Mesendoderm (in vitro differentiated cells): ENCODE results near the gene NCOA1.
"Not testable (repeated sequence)": the region's sequence is repeated elsewhere in the genome, so short reads cannot be mapped to it uniquely, and the experiment has no call there.

Experiments used
- DNase-seq: peaks from one replicate; pipeline ENCODE4 v3.0.0; 2013
- H2AK5ac ChIP-seq: 2 replicates; pipeline ENCODE4 v1.6.1; 2013; ENCODE audit warnings: low read length, inconsistent platforms
- H2BK120ac ChIP-seq: 2 replicates; pipeline ENCODE4 v1.6.1; 2013; ENCODE audit warnings: low read depth, mild to moderate bottlenecking, low read length, moderate library complexity, mixed read lengths
- H2BK15ac ChIP-seq: replicated peaks from 2 replicates; pipeline ENCODE4 v1.6.1; 2013; ENCODE audit warnings: low read depth, mild to moderate bottlenecking, moderate library complexity
- H2BK5ac ChIP-seq: 2 replicates; pipeline ENCODE4 v1.6.1; 2013; ENCODE audit warnings: low read length, inconsistent platforms
- H3K18ac ChIP-seq: 2 replicates; pipeline ENCODE4 v1.6.1; 2013; ENCODE audit warnings: mild to moderate bottlenecking, low read length, mixed read lengths
- H3K23ac ChIP-seq: one replicate; pipeline ENCODE4 v1.6.1; 2013; ENCODE audit warnings: low read length
- H3K27ac ChIP-seq: 2 replicates; pipeline ENCODE4 v1.5.1; 2013; ENCODE audit warnings: low read depth, mild to moderate bottlenecking, inconsistent platforms, low read length, moderate library complexity
- H3K27me3 ChIP-seq: 2 replicates; pipeline ENCODE4 v1.6.1; 2013; ENCODE audit warnings: low read length, control low read depth, mild to moderate bottlenecking, inconsistent platforms; ENCODE audit not compliant: insufficient read depth, poor library complexity
- H3K36me3 ChIP-seq: 2 replicates; pipeline ENCODE4 v1.6.1; 2013; ENCODE audit warnings: low read length, inconsistent platforms; ENCODE audit not compliant: control insufficient read depth, insufficient read depth
- H3K4ac ChIP-seq: one replicate; pipeline ENCODE4 v1.6.1; 2013; ENCODE audit warnings: low read depth, mild to moderate bottlenecking, low read length, moderate library complexity
- H3K4me1 ChIP-seq: 2 replicates; pipeline ENCODE4 v1.6.1; 2013; ENCODE audit warnings: low read depth, low read length, inconsistent platforms; ENCODE audit not compliant: control insufficient read depth
- H3K4me2 ChIP-seq: 2 replicates; pipeline ENCODE4 v1.6.1; 2013; ENCODE audit warnings: low read length
- H3K4me3 ChIP-seq: 2 replicates; pipeline ENCODE4 v1.5.1; 2013; ENCODE audit warnings: mild to moderate bottlenecking, low read length
- H3K56ac ChIP-seq: one replicate; pipeline ENCODE4 v1.6.1; 2013; ENCODE audit warnings: low read length
- H3K79me1 ChIP-seq: 2 replicates; pipeline ENCODE4 v1.6.1; 2013; ENCODE audit warnings: low read length, inconsistent platforms
- H3K79me2 ChIP-seq: 2 replicates; pipeline ENCODE4 v1.6.1; 2013; ENCODE audit warnings: mild to moderate bottlenecking, low read length; ENCODE audit not compliant: control insufficient read depth, insufficient read depth
- H3K9ac ChIP-seq: 2 replicates; pipeline ENCODE4 v1.6.1; 2013; ENCODE audit warnings: low read length, inconsistent platforms
- H4K5ac ChIP-seq: one replicate; pipeline ENCODE4 v1.6.1; 2013; ENCODE audit warnings: low read length
- H4K8ac ChIP-seq: one replicate; pipeline ENCODE4 v1.6.1; 2013; ENCODE audit warnings: low read depth, mild to moderate bottlenecking, control low read depth, low read length, moderate library complexity
- WGBS: extraction: QIAGEN DNeasy Blood & Tissue Kit; methylation state at CpG from one replicate; pipeline ENCODE4 v1.1.7; 2013; ENCODE audit warnings: low lambda C conversion rate, missing lambda C conversion rate; ENCODE audit not compliant: insufficient coverage; ENCODE audit errors: extremely low coverage; 5-methylcytosine and 5-hydroxymethylcytosine counted together

Gene NCOA1

DNA sequence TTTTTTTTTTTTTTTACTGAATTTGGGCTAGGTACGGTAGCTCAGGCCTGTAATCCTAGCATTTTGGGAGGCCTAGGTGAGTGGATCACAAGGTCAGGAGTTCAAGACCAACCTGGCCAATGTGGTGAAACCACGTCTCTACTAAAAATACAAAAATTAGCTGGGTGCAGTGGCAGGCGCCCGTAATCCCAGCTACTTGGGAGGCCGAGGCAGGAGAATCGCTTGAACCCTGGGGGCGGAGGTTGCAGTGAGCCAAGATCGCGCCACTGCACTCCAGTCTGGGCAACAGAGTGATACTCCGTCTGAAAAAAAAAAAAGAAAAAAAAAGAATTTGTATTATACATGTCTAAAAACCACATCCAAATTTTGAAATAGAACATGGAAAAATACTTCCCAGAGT lies 78.5 kb downstream of the NCOA1 start:
- not testable (repeated sequence) for H3K79me2 ChIP-seq, H3K4me3 ChIP-seq, H3K23ac ChIP-seq, H3K18ac ChIP-seq, DNase-seq, H3K27ac ChIP-seq, H3K36me3 ChIP-seq, H3K4me2 ChIP-seq, H2BK15ac ChIP-seq, H2BK5ac ChIP-seq, H3K4me1 ChIP-seq, H4K8ac ChIP-seq, H3K56ac ChIP-seq, H3K4ac ChIP-seq, H4K5ac ChIP-seq, H2BK120ac ChIP-seq, H3K79me1 ChIP-seq, H3K9ac ChIP-seq, H3K27me3 ChIP-seq, H2AK5ac ChIP-seq
- no CpG with 5 or more reads among the region's 10 CpGs for WGBS

DNA sequence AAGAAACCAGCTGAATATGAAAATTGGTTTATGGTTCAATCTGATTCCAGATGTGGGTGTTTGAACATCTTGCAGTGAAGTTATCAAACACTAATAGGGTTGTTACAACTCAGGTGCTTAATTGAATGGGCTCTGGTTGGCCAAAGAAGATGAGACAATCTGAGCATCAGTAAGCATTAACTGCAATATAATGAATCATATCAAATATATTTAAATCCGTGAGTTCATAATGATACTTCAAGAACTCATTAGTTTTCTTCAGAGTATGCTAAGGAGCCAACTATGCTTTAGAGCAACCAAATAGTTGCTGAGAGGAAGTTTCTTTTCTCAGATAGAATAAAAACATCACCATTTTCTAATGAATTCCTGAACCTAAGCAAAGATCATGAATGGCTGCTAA lies 79.2 kb downstream of the NCOA1 start:
- Histone ChIP-seq H3K4ac (no peak overlapping the region), H2AK5ac (no peak overlapping the region), H3K79me2 (no peaks in the 10 kb centered on the region), H3K79me1 (no peaks in the 10 kb centered on the region), H3K18ac (no peak overlapping the region), H3K4me2 (no peak overlapping the region), H4K5ac (no peak overlapping the region), H3K23ac (no peak overlapping the region), H2BK15ac (no peak overlapping the region), H4K8ac (no peak overlapping the region), H3K36me3 (no peaks in the 10 kb centered on the region), H3K9ac (no peak overlapping the region), H3K4me1 (no peaks in the 10 kb centered on the region), H2BK5ac (no peak overlapping the region), H3K27ac (no peak overlapping the region), H3K4me3 (no peak overlapping the region), H2BK120ac (no peak overlapping the region), H3K27me3 (no peaks in the 10 kb centered on the region), H3K56ac (no peak overlapping the region)
- no CpG with 5 or more reads among the region's 1 CpG for WGBS
- DNase-seq: no peak

DNA sequence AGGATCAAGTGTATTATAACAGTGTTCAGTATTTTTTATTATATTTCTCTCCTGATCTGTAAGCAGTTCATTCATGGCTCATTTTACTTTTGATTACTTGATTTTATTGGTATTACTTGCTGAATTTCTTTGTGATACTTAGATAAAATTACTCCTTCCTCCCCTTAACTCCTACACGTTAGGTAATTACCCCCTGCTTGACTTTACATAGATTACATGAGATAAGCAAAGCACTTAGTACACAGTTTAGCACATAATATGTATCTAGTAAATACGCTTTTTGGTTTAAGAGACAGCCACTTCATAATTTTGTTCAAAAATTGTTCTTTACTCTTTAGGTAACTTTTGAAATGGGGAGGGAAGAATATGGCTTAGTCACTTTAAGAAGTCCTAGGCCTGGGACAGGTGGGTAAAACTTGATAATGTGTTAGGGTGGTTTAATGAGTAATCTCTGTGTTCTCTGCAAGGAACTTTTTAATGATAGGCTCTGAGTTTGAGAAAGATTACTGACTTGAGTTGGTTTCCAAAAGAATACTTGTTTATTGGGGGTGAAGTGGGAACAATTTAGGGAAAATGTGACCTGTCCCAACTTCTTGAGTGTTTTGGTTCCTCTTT lies 80.9 kb downstream of the NCOA1 start:
- H4K8ac ChIP-seq: no peak overlapping the region
- H3K4ac ChIP-seq: no peak overlapping the region
- no peak overlapping the region for H4K5ac ChIP-seq
- H2BK15ac ChIP-seq: no peak overlapping the region
- H3K9ac ChIP-seq: no peak overlapping the region
- H3K4me3 ChIP-seq: no peak overlapping the region
- H3K18ac ChIP-seq: no peak overlapping the region
- no peak overlapping the region for H3K4me2 ChIP-seq
- H3K4me1 ChIP-seq: no peaks in the 10 kb centered on the region
- H3K79me2 ChIP-seq: no peaks in the 10 kb centered on the region
- H3K23ac ChIP-seq: no peak overlapping the region
- H3K56ac ChIP-seq: no peak overlapping the region
- H3K27me3 ChIP-seq: no peaks in the 10 kb centered on the region
- H3K79me1 ChIP-seq: no peaks in the 10 kb centered on the region
- no peak overlapping the region for H3K27ac ChIP-seq
- H3K36me3 ChIP-seq: no peaks in the 10 kb centered on the region
- H2AK5ac ChIP-seq: no peak overlapping the region
- H2BK120ac ChIP-seq: no peak overlapping the region
- no peak overlapping the region for H2BK5ac ChIP-seq
- WGBS: no CpG with 5 or more reads among the region's 2 CpGs
- peak; percentile 28 for DNase-seq

DNA sequence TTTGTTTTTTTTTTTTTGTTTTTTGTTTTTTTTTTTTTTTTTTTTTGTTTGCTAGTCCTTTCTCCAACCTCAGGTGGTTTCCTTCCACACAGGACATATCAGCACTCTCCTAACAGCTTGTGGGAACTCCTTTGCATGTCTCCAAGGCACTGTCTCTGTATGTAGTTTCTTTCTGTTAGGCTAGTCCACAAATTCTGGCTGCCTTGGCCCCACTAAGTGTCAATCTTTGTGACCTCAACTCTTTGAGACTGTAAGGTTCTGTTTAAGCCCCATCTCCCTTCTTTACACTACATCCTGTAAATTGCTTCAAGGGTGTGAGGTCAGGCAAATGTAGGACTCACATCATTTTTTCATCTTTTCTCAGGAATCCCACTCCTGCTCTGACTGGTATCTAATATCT lies 85.1 kb downstream of the NCOA1 start:
- Histone ChIP-seq H2BK120ac (no peak overlapping the region), H2BK5ac (no peak overlapping the region), H3K18ac (no peak overlapping the region), H3K4me3 (no peak overlapping the region), H3K79me1 (no peaks in the 10 kb centered on the region), H4K8ac (no peak overlapping the region), H3K9ac (no peak overlapping the region), H3K4ac (no peak overlapping the region), H2AK5ac (no peak overlapping the region), H3K36me3 (no peaks in the 10 kb centered on the region), H3K56ac (no peak overlapping the region), H3K27me3 (no peaks in the 10 kb centered on the region), H3K79me2 (no peaks in the 10 kb centered on the region), H3K4me2 (no peak overlapping the region), H3K23ac (no peak overlapping the region), H3K27ac (no peak overlapping the region), H2BK15ac (no peak overlapping the region), H4K5ac (no peak overlapping the region), H3K4me1 (peaks cover 6% of the 10 kb centered on the region)
- DNase-seq: no peak

DNA sequence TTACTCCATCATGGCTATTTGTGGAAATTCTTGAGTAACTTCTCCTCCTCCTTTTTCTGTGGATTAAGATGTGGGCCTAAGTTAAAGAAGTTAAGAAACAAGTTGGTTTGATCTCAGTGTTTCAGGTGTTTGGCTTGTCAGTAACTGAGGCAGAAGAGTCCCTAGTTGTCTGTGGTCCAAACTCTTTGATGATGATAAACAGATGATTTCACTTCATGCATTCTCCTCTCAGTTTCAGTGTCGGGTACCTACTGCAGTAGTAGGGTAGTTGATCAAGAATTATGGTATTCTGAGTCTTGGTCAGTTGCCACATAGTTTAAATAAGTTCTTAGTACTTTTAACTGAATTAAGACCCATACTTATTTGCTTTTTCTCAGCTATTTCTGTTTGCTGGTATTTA lies 85.6 kb downstream of the NCOA1 start:
- Histone ChIP-seq H3K79me2 (no peaks in the 10 kb centered on the region), H3K4me1 (peaks cover 7% of the 10 kb centered on the region), H3K79me1 (no peaks in the 10 kb centered on the region), H3K27me3 (no peaks in the 10 kb centered on the region), H3K4ac (no peak overlapping the region), H3K23ac (no peak overlapping the region), H3K4me2 (no peak overlapping the region), H3K36me3 (no peaks in the 10 kb centered on the region), H2BK15ac (no peak overlapping the region), H3K27ac (no peak overlapping the region), H4K5ac (no peak overlapping the region), H2AK5ac (no peak overlapping the region), H2BK120ac (no peak overlapping the region), H2BK5ac (no peak overlapping the region), H3K56ac (no peak overlapping the region), H3K9ac (no peak overlapping the region), H3K4me3 (no peak overlapping the region), H4K8ac (no peak overlapping the region), H3K18ac (no peak overlapping the region)
- DNase-seq: no peak
- no CpG with 5 or more reads among the region's 1 CpG for WGBS

DNA sequence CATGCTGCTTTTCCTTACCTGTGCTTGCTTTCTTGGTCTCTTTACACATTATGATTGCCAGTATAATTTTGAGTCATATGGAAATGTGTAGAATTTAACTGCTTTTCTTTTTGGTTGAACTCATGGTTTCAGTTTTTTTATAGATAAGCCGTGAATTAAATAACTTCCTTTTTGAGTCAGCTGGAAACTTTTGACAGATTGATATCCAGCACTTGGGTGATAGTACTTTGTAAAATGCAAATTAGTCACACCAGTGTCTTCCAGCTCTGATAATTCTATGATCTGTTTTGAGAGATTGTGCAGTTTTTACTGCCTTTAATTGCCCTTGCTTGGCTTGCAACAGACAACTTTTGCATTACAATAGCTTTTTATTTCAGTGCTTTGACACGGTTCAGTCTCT lies 86.4 kb downstream of the NCOA1 start:
- no peak overlapping the region for H3K4ac ChIP-seq

More for the DNA sequence above, 86.4 kb downstream of the NCOA1 start:
- Histone ChIP-seq H3K27ac (no peak overlapping the region), H3K4me1 (peaks cover 7% of the 10 kb centered on the region), H2BK15ac (no peak overlapping the region), H4K8ac (no peak overlapping the region), H3K79me1 (no peaks in the 10 kb centered on the region), H3K27me3 (no peaks in the 10 kb centered on the region), H2BK5ac (no peak overlapping the region), H4K5ac (no peak overlapping the region), H3K36me3 (no peaks in the 10 kb centered on the region), H3K79me2 (no peaks in the 10 kb centered on the region), H3K23ac (no peak overlapping the region), H3K4me2 (no peak overlapping the region), H2BK120ac (no peak overlapping the region), H3K56ac (no peak overlapping the region), H3K18ac (no peak overlapping the region), H3K9ac (no peak overlapping the region), H3K4me3 (no peak overlapping the region), H2AK5ac (no peak overlapping the region)
- no CpG with 5 or more reads among the region's 2 CpGs for WGBS
- no peak for DNase-seq
